HepG2 (cell line): ENCODE measurements around the gene AMBRA1. TPM values are rescaled to one million over a fixed set of nuclear protein-coding genes. Genes with fewer than 3 reads are reported as not detected.

ENCODE experiments used
- PHF5A ChIP-seq: IDR thresholded peaks from one replicate; pipeline ENCODE4 v1.6.1; 2018; ENCODE audit warnings: low read depth, missing genetic modification reagents; ENCODE audit not compliant: unreplicated experiment
- ZNF318 ChIP-seq: sonication (generic); formaldehyde crosslinking; IDR thresholded peaks from 2 replicates; pipeline ENCODE4 v1.4.0; 2020; ENCODE audit warnings: mild to moderate bottlenecking, missing genetic modification reagents
- polyA plus RNA-seq, 8 experiments: library from polyadenylated mRNA; depleted of rRNA in 3 of 8; stranded (reverse) in 7 of 8; unstranded in 1 of 8; fragments of >200 nt; fragmentation: Illumina TruSeq in 4 of 8; extraction: Trizol in 4 of 8; gene quantifications; 2 replicates each; pipeline versions ENCODE4 v1.2.1 to v1.2.3, GENCODE V29; 2011 to 2016; ENCODE audit warnings: low read depth in 4 of 8, missing spikeins in 1 of 8, mixed read lengths in 1 of 8; ENCODE audit not compliant: insufficient read depth in 1 of 8
- total RNA-seq, 5 experiments: library from RNA; depleted of rRNA; stranded (reverse); fragments of >200 nt; fragmentation: Illumina TruSeq; extraction: Trizol; gene quantifications; 2 replicates each; pipeline ENCODE4 v1.2.3, GENCODE V29; 2016; ENCODE audit warnings: low read depth in 1 of 5
- TF ChIP-seq, protein P1 (sequence below): sonication (generic); formaldehyde crosslinking; IDR thresholded peaks from 2 replicates; pipeline ENCODE4 v1.4.0; 2020; ENCODE audit warnings: missing genetic modification reagents

The AMBRA1 gene
- total and polyA plus RNA-seq, 2 of the 13 experiments (the other 11 are each of a cell fraction or from before 2014, with no cell fraction given), result 15.7 to 26.0 TPM

DNA sequence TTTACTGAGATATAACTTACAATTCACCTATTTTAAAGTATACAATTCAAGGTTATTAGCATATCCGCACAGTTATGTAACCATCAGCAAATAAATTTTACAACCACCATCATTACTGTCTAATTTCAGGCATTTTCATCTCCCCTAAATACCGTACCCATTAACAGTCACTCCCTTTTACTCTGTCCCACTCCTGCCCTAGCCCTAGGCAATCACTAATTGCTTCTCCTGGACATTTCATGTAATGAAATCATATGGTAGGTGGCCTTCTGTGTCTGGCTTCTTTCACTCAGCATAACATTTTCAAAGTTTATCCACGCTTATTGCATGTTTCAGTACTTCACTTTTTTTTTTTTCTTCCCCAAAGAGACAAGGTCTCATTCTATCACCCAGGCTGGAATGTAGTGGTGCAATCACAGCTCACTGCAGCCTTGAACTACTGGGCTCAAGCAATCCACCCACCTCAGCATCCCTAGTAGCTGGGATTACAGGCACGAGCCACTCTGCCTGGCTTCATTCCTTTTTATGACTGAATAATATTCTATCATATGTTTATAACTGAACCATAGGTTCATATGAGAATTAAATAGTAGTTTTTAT, 140.8 kb downstream of the AMBRA1 start (continued):
- TF ChIP-seq ZNF318 (CRISPR knock-in tag) (no peak), PHF5A (no peak)
- TF ChIP-seq, protein P1, sequence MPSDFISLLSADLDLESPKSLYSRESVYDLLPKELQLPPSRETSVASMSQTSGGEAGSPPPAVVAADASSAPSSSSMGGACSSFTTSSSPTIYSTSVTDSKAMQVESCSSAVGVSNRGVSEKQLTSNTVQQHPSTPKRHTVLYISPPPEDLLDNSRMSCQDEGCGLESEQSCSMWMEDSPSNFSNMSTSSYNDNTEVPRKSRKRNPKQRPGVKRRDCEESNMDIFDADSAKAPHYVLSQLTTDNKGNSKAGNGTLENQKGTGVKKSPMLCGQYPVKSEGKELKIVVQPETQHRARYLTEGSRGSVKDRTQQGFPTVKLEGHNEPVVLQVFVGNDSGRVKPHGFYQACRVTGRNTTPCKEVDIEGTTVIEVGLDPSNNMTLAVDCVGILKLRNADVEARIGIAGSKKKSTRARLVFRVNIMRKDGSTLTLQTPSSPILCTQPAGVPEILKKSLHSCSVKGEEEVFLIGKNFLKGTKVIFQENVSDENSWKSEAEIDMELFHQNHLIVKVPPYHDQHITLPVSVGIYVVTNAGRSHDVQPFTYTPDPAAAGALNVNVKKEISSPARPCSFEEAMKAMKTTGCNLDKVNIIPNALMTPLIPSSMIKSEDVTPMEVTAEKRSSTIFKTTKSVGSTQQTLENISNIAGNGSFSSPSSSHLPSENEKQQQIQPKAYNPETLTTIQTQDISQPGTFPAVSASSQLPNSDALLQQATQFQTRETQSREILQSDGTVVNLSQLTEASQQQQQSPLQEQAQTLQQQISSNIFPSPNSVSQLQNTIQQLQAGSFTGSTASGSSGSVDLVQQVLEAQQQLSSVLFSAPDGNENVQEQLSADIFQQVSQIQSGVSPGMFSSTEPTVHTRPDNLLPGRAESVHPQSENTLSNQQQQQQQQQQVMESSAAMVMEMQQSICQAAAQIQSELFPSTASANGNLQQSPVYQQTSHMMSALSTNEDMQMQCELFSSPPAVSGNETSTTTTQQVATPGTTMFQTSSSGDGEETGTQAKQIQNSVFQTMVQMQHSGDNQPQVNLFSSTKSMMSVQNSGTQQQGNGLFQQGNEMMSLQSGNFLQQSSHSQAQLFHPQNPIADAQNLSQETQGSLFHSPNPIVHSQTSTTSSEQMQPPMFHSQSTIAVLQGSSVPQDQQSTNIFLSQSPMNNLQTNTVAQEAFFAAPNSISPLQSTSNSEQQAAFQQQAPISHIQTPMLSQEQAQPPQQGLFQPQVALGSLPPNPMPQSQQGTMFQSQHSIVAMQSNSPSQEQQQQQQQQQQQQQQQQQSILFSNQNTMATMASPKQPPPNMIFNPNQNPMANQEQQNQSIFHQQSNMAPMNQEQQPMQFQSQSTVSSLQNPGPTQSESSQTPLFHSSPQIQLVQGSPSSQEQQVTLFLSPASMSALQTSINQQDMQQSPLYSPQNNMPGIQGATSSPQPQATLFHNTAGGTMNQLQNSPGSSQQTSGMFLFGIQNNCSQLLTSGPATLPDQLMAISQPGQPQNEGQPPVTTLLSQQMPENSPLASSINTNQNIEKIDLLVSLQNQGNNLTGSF (CRISPR knock-in tag), result no peak
